Uterus (tissue), 2 donors: ENCODE results near the gene TMEM273.

Source experiments
- CTCF ChIP-seq, 4 experiments: fragments of 200-600 bp in 2 of 4; fragments of 450-650 bp in 2 of 4; sonication (generic) in 2 of 4; IDR thresholded peaks; one replicate each; pipeline ENCODE4 v1.5.1; 2016 to 2019; ENCODE audit warnings: antibody characterized with exemption in 4 of 4, mild to moderate bottlenecking in 2 of 4, moderate library complexity in 1 of 4
- POLR2A ChIP-seq, 2 donors: fragments of 450-650 bp; IDR thresholded peaks; one replicate each; pipeline ENCODE4 v1.6.1; 2016; ENCODE audit warnings: antibody characterized with exemption in 2 of 2, mild to moderate bottlenecking in 1 of 2, moderate library complexity in 1 of 2

- no peak for TF ChIP-seq CTCF (IDR thresholded peaks at IDR 0.05)
- TF ChIP-seq POLR2A (IDR thresholded peaks at IDR 0.05): no peak
Observed at GRCh38 chr10:49109669-49110340, 78.4 kb downstream of the TMEM273 start.
